NCI-H748 (cell line): ENCODE measurements around the gene ARHGAP32.

Experiments used
- DNase-seq: peaks from one replicate; lab custom pipeline; 2025; ENCODE audit not compliant: unreplicated experiment; lab: John Stamatoyannopoulos, UW

ARHGAP32 gene

GRCh38 chr11:129192150-129192549 lies at the start of gene ARHGAP32:
Gene ARHGAP32 (minus strand): TSS chr11:129192325. CDS start chr11:129192198, 127 bp downstream.
- no peak for DNase-seq

DNA sequence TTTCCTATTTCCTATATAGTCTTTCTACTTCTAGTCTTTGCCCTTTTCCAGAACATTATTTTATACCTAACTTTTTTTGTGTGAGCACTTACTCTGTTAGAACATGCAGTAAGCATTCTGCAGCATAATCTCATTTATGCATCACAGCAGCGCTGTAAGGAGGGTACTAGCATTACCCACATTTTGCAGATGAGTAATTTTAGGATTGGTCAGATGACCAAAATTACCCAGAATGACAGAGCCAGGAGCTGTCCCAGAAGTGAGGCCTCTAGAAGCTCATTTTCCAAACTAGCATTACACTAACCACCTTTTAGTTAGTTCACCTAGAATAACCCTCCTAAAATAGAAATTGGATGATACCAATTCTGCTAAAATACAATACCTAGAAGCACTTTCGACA lies 47.1 kb upstream of the ARHGAP32 start:
- no peak for DNase-seq

- DNase-seq: no peak
Measured at GRCh38 chr11:129237880-129238638, 45.9 kb upstream of the ARHGAP32 start.

DNA sequence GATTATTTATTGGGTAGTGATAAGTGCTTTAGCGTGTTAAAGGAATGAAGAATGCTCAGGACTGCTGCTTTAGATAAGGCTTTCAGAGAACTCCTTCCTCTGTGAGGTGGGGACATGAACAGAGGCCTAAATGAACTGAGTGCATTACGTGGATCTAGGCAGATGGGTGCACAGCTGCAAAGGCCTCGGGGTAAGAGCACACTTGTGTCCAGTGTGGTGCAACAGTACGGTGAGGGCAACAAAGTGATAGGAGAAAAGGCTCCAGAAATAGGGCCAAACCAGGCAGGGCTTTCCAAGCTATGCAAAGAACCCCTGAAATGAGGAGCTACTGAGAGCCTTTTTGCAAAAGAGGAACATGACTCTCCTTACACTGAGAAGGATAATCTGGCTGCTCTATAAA lies 45.3 kb upstream of the ARHGAP32 start:
- DNase-seq: no peak

GRCh38 chr11:129236850-129237249 lies 44.7 kb upstream of the ARHGAP32 start:
- DNase-seq: no peak

- no peak for DNase-seq
Measured at GRCh38 chr11:129234978-129235377, 42.9 kb upstream of the ARHGAP32 start.

- DNase-seq: no peak
Measured at GRCh38 chr11:129230006-129230405, 37.9 kb upstream of the ARHGAP32 start.

DNA sequence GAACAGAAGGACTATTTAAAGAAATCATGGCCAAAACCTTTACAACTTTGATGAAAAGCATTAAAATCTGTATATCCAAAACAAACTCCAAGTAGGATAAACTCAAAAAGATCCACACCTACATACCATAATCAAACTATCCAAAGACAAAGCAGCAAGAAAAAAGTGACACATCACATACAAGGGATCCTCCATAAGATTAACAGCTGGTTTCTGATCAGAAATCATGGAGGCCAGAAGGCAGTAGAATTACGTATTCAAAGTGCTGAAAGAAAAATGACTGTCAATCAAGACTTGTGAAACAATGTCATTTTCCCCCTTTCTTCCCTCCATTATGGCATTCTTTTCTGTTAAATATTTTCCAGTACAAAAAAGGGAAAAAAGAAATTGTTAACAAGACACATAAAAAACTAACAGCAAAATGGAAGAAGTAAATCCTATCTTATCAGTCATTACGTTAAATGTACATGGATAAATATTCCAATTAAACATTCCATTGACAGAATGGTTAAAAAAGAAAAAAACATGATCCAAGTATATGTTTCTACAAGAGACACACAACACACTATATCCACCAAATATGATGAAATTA lies 34.2 kb upstream of the ARHGAP32 start:
- DNase-seq: no peak

GRCh38 chr11:129225190-129225589 lies 33.1 kb upstream of the ARHGAP32 start:
- DNase-seq: no peak

DNA sequence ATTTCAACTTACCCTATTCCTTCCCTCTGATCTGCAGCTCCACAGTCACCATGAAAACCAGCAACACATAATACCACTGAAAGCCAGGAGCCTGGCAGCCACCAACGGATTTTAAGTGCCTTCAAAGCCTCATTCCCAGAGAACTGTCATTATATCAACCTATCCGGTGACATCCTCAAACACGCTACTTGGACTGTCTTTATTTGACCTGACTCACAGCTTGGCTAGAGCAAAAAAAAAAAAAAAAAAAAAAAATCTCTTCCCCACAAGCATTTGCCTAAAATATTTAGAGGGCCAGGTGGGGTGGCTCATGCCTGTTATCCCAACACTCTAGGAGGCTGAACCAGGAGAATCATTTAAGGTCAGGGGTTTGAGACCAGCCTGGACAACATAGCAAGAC lies 32.4 kb upstream of the ARHGAP32 start:
- no peak for DNase-seq

GRCh38 chr11:129223701-129224149 lies 31.6 kb upstream of the ARHGAP32 start:
- no peak for DNase-seq

DNA sequence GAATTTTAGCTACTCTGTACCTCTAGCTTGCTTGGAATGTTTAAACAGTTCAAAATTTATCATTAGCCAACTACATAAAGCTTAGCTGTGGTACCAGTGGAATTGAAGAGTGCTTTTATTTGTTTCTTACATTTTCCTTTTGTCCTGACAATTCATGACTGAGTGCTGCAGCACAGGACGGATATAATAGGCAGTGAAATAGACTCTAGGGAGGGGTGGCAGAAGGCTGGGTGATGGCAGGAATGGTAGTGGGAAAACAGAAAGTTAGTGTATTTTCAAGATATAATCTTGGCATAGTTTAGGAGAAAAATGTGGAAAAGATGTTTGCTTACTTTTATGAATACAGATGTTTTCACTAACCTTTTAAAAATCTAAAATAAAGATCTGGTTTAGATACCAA lies 31.1 kb upstream of the ARHGAP32 start:
- no peak for DNase-seq

DNA sequence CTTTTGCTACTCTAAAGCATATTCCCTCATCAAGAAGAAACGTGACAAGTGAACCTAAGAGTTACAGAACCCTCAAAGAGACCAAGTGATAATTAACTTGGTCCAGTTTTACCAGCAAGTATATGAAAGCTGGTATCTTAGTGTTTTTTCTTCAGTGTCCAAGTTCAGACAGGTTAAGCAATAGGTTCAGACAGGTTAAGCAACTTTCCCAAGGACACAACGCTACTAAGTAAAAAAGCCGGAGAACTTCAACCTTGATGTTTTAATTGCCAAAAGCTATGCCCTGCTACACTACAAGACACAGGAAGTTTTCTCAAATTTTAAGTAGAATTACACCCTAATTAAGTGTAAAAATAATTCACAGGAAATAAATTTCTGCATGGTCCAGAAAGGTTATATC lies 30.0 kb upstream of the ARHGAP32 start:
- no peak for DNase-seq

GRCh38 chr11:129215506-129216245 lies 23.6 kb upstream of the ARHGAP32 start:
- no peak for DNase-seq

DNA sequence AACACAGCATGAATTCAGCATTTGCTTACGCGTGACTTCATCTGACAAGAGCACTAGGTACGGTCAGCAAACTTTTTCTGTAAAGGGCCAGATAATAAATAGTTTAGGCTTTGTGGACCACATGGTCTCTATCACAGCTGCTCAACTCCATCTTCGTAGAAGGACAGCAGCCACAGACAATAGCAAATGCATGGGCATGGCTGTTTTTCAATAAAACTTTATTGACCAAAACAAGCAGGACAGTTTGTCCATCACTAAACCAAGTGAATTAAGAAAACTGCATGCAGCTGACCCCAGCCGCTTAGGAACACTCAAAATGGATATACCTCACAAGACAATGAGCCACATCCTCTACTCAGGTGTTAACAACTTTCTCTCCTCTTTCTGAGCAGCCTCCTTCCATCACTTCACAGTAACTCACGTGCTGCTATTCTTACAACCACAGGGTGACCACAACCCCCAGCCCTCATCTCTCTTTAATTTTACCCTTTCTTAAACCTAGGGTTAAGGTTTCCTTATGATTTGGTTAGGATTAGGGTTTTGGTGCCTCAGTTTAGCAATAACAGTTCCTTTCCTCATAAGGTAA lies 22.7 kb upstream of the ARHGAP32 start:
- DNase-seq: no peak

DNA sequence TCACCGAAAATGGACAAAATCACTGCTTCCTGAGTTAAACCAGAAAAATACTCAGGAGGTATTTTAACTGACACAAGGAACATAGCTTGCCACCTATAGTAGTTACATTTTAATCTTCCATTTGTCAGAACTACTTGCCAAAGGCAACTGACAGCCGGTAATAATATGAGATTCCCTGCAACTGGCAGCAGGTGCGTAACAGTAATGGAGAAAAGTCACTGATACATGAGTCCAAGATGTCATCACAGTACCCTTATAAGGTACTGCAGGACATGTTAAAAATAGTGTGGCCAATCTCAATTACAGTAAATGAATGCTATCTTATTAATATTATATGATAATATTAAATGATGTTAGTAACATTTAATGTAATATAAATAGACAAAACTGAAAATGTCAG lies 21.1 kb upstream of the ARHGAP32 start:
- no peak for DNase-seq

DNA sequence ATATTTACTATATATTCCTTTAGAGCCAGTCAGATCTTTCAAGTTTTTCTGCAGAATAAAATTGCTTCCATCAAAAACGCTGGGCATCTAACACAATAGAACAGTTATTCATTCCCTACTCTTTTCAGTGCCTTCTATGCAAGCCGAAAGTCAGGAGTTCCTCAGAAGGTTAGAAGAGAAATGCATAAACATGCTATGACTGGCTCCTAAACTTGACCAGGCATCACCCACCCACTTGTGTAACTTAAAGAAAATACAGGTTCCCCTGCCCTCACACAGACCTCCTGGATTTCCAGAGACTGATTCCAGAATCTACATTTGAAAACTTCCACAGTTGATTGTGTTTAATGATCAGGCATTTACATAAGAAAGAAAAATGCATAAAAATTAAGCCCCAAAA lies 19.3 kb upstream of the ARHGAP32 start:
- no peak for DNase-seq

- DNase-seq: no peak
Measured at GRCh38 chr11:129210831-129211181, 18.7 kb upstream of the ARHGAP32 start.

- no peak for DNase-seq
Measured at GRCh38 chr11:129209891-129210830, 18.0 kb upstream of the ARHGAP32 start.

DNA sequence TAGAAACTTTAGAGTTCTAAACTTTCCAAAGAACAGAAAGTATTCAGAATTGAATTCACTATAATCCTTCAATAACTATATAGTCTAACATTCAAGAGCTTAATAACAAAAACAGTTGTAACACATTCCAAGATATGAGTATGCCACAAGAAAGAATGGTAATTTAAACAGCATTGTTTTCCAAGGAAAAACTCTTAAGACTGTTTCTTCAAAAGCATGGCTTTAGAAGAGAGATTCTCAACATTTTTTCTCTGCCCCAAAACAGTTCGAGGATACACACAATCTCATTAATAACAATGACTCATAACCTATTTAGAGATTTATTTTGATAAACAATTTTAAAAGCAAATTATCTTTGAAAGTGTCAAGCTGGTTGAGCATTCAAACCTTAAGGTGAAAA lies 16.7 kb upstream of the ARHGAP32 start:
- no peak for DNase-seq
